ENCODE measurements around the gene BAZ1A.
"Not testable (repeated sequence)": the region's sequence is repeated elsewhere in the genome, so short reads cannot be mapped to it uniquely, and the experiment has no call there.

The BAZ1A gene

DNA sequence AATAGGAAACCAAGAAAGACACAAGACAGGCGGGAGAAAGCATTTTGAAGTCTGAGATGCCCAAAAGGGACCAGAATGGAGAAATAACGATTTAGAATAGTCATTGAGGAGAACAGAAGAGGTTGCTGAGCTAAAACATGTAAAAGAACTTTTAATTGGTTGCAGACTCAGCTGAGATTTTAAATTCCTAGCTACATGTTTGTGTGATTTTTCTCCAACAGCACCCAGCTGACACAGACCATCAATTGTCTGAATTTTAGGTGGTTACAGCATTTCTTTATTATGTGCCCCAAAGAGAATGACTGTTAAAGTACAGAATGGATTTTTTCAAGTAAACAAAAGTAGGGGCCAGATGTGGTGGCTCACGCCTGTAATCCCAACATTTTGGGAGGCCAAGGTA lies 50.3 kb downstream of the BAZ1A start:
- no peak overlapping the region for H3K4me3 ChIP-seq (ENCODE audit: insufficient read depth, low read depth, low read length)
- H3K27ac ChIP-seq (ENCODE audit: insufficient read depth, low read depth, low read length, poor library complexity, severe bottlenecking) = no peak overlapping the region
- no peaks in the 10 kb centered on the region for H3K36me3 ChIP-seq (ENCODE audit: control insufficient read depth, insufficient read depth, low read length)
- no peaks in the 10 kb centered on the region for H3K27me3 ChIP-seq (ENCODE audit: control insufficient read depth, insufficient read depth, low read length, poor library complexity, severe bottlenecking)
- no peaks in the 10 kb centered on the region for H3K4me1 ChIP-seq (ENCODE audit: control insufficient read depth, insufficient read depth, low read length)
- no peaks in the 10 kb centered on the region for H3K9me3 ChIP-seq (ENCODE audit: control insufficient read depth, low read length)
- 90 to 95% methylated on average over 3 of the region's 3 CpGs for WGBS, 2 experiments

DNA sequence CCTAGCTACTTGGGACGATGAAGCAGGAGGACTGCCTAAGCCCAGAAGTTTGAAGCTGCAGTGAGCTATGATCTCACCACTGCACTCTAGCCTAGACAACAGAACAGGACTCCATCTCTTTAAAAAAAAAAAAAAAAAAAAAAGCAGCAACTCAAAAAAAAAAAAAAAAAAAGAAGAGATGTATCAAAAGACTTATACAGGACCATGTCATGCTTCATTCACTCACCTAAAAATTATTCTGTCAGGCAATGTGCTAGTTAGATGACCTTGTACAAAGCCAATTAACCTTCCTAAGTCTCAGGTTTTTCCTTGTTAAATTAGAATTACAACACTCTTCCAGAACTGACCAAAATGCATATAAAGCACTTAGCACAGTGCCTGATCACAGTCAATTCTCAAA lies 50.9 kb downstream of the BAZ1A start:
- Histone ChIP-seq H3K4me3 (ENCODE audit: insufficient read depth, low read depth, low read length) (no peak overlapping the region), H3K9me3 (ENCODE audit: control insufficient read depth, low read length) (no peaks in the 10 kb centered on the region), H3K4me1 (ENCODE audit: control insufficient read depth, insufficient read depth, low read length) (no peaks in the 10 kb centered on the region), H3K27me3 (ENCODE audit: control insufficient read depth, insufficient read depth, low read length, poor library complexity, severe bottlenecking) (no peaks in the 10 kb centered on the region), H3K36me3 (ENCODE audit: control insufficient read depth, insufficient read depth, low read length) (no peaks in the 10 kb centered on the region), H3K27ac (ENCODE audit: insufficient read depth, low read depth, low read length, poor library complexity, severe bottlenecking) (no peak overlapping the region)
- 96% methylated on average over 1 of the region's 1 CpG for WGBS, 2 experiments

DNA sequence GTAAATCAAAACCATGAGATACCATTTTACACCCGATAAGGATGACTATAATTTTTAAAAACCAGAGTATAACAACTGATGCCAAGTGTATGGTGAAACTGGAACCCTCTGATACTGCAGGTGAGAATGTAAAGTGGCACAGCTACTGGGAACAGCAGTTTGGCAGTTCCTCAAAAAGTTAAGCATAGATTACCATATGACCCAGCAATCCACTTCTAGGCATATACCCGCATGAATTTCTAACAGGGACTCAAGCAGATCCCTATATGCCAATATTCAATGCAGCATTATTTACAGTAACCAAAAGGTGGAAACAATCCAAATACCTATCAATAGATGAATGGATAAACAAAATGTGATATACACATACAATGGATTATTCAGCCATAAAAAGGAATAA lies 57.4 kb downstream of the BAZ1A start:
- H3K27me3 ChIP-seq (ENCODE audit: control insufficient read depth, insufficient read depth, low read length, poor library complexity, severe bottlenecking) = no peaks in the 10 kb centered on the region
- H3K27ac ChIP-seq (ENCODE audit: insufficient read depth, low read depth, low read length, poor library complexity, severe bottlenecking) = no peak overlapping the region
- no peaks in the 10 kb centered on the region for H3K9me3 ChIP-seq (ENCODE audit: control insufficient read depth, low read length)
- H3K36me3 ChIP-seq (ENCODE audit: control insufficient read depth, insufficient read depth, low read length) = no peaks in the 10 kb centered on the region
- H3K4me3 ChIP-seq (ENCODE audit: insufficient read depth, low read depth, low read length) = no peak overlapping the region
- 90 to 96% methylated on average over 2 of the region's 2 CpGs for WGBS, 2 experiments
- H3K4me1 ChIP-seq (ENCODE audit: control insufficient read depth, insufficient read depth, low read length) = no peaks in the 10 kb centered on the region

DNA sequence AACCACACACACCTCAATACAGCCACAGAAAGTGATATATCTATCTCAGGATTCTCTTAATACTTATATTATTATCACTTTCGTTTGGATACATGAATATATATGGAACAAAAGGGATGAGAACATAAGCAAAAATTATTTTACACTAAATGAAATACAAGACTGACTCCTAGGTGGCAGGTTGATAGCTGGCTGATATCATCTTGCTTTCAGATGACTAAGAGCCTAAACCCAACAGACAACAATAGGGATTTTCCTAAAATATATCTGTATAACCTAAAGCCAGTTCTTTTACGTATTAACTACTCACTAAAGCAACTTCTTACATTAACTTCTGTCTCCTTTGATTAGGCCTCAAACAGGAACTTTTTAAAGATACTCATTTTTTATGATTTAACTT lies 65.1 kb downstream of the BAZ1A start:
- H3K36me3 ChIP-seq (ENCODE audit: control insufficient read depth, insufficient read depth, low read length) = no peaks in the 10 kb centered on the region
- no peak overlapping the region for H3K4me3 ChIP-seq (ENCODE audit: insufficient read depth, low read depth, low read length)
- no peaks in the 10 kb centered on the region for H3K4me1 ChIP-seq (ENCODE audit: control insufficient read depth, insufficient read depth, low read length)
- no peak overlapping the region for H3K27ac ChIP-seq (ENCODE audit: insufficient read depth, low read depth, low read length, poor library complexity, severe bottlenecking)
- 0% methylated on average over 1 of the region's 2 CpGs for WGBS, 2 experiments
- H3K9me3 ChIP-seq (ENCODE audit: control insufficient read depth, low read length) = no peaks in the 10 kb centered on the region
- no peaks in the 10 kb centered on the region for H3K27me3 ChIP-seq (ENCODE audit: control insufficient read depth, insufficient read depth, low read length, poor library complexity, severe bottlenecking)

DNA sequence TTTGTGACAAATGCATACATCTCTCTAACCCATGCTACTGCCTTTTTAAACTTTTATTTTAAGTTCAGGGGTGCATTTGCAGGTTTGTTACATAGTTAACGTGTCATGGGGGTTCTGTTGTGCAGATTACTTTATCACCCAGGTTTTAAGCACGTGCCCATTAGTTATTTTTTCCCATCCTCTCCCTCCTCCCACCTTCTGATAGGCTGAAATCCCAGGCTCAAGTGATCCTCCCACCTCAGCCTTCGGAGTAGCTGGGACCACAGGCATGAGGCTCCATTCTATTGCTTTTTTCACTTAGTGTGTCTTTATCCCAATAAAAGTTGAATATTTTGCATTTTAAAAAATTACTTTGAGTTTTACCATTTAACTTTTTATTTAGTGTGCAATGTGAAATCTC lies 68.9 kb downstream of the BAZ1A start:
- Histone ChIP-seq H3K27me3 (ENCODE audit: control insufficient read depth, insufficient read depth, low read length, poor library complexity, severe bottlenecking) (no peaks in the 10 kb centered on the region), H3K36me3 (ENCODE audit: control insufficient read depth, insufficient read depth, low read length) (no peaks in the 10 kb centered on the region), H3K4me3 (ENCODE audit: insufficient read depth, low read depth, low read length) (no peak overlapping the region), H3K4me1 (ENCODE audit: control insufficient read depth, insufficient read depth, low read length) (no peaks in the 10 kb centered on the region), H3K9me3 (ENCODE audit: control insufficient read depth, low read length) (no peaks in the 10 kb centered on the region), H3K27ac (ENCODE audit: insufficient read depth, low read depth, low read length, poor library complexity, severe bottlenecking) (no peak overlapping the region)
- 88 to 91% methylated on average over 3 of the region's 3 CpGs for WGBS, 2 experiments

- 91 to 96% methylated on average over 3 of the region's 3 CpGs for WGBS, 2 experiments
- Histone ChIP-seq H3K4me1 (ENCODE audit: control insufficient read depth, insufficient read depth, low read length) (no peaks in the 10 kb centered on the region), H3K27ac (ENCODE audit: insufficient read depth, low read depth, low read length, poor library complexity, severe bottlenecking) (no peak overlapping the region), H3K4me3 (ENCODE audit: insufficient read depth, low read depth, low read length) (no peak overlapping the region), H3K9me3 (ENCODE audit: control insufficient read depth, low read length) (no peaks in the 10 kb centered on the region), H3K27me3 (ENCODE audit: control insufficient read depth, insufficient read depth, low read length, poor library complexity, severe bottlenecking) (no peaks in the 10 kb centered on the region), H3K36me3 (ENCODE audit: control insufficient read depth, insufficient read depth, low read length) (no peaks in the 10 kb centered on the region)
These were observed 70.2 kb downstream of the BAZ1A start for GRCh38 chr14:34804933-34805332.

- not testable (repeated sequence) for H3K4me1 ChIP-seq (ENCODE audit: control insufficient read depth, insufficient read depth, low read length); H3K36me3 ChIP-seq (ENCODE audit: control insufficient read depth, insufficient read depth, low read length); H3K9me3 ChIP-seq (ENCODE audit: control insufficient read depth, low read length); H3K27me3 ChIP-seq (ENCODE audit: control insufficient read depth, insufficient read depth, low read length, poor library complexity, severe bottlenecking); H3K4me3 ChIP-seq (ENCODE audit: insufficient read depth, low read depth, low read length); H3K27ac ChIP-seq (ENCODE audit: insufficient read depth, low read depth, low read length, poor library complexity, severe bottlenecking)
- WGBS, 2 experiments = 100% methylated on average over 1 of the region's 2 CpGs; no CpG with 5 or more reads in 1 of the 2 experiments
These were observed 76.3 kb downstream of the BAZ1A start for GRCh38 chr14:34798861-34799260.

DNA sequence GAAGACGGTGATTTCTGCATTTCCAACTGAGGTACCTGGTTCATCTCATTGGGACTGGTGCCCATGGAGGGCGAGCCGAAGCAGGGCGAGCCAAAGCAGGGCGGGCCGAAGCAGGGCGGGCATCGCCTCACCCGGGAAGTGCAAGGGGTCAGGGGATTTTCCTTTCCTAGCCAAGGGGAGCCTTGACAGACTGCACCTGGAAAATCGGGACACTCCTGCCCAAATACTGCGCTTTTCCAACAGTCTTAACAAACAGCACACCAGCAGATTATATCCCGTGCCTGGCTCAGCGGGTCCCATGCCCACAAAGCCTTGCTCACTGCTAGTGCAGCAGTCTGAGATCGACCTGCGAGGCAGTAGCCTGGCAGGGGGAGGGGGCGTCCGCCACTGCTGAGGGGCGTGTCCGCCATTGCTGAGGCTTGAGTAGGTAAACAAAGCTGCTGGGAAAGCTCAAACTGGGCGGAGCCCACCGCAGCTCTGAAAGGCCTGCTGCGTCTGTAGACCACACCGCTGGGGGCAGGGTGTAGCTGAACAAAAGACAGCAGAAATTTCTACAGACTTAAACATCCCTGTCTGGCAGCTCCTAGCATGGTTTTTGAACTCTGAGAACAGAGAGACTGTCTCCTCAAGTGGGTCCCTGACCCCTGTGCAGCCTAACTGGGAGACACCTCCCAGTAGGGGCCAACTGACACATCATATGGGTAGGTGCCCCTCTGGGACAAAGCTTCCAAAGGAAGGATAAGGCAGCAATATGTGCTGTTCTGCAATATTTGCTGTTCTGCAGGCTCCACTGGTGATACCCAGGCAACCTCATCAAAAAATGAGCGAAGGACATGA lies 77.2 kb downstream of the BAZ1A start:
- Histone ChIP-seq H3K4me3 (ENCODE audit: insufficient read depth, low read depth, low read length) (no peak overlapping the region), H3K36me3 (ENCODE audit: control insufficient read depth, insufficient read depth, low read length) (no peaks in the 10 kb centered on the region), H3K27ac (ENCODE audit: insufficient read depth, low read depth, low read length, poor library complexity, severe bottlenecking) (no peak overlapping the region), H3K4me1 (ENCODE audit: control insufficient read depth, insufficient read depth, low read length) (no peaks in the 10 kb centered on the region), H3K9me3 (ENCODE audit: control insufficient read depth, low read length) (no peaks in the 10 kb centered on the region), H3K27me3 (ENCODE audit: control insufficient read depth, insufficient read depth, low read length, poor library complexity, severe bottlenecking) (no peaks in the 10 kb centered on the region)
- WGBS, 2 experiments = 95 to 96% methylated on average over 24 of the region's 24 CpGs

DNA sequence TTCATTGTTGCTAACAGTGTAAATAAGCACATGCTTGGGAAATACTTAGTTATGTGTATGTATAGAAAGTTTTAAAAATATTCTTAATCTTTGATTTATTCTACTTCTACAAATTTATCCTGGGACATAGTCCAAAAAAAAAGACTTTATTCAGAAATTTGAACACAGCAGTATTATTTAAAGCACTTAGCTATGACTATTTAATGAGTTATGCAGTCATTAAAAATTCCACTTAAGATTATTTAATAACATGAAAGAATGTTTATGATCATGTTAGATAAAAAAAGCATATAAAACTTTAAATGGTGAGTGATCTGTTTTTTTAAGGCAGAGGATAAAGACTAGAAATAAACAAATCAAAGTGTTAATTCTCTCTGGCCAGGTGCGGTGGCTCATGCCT lies 78.3 kb downstream of the BAZ1A start:
- Histone ChIP-seq H3K36me3 (ENCODE audit: control insufficient read depth, insufficient read depth, low read length) (no peaks in the 10 kb centered on the region), H3K27ac (ENCODE audit: insufficient read depth, low read depth, low read length, poor library complexity, severe bottlenecking) (no peak overlapping the region), H3K9me3 (ENCODE audit: control insufficient read depth, low read length) (no peaks in the 10 kb centered on the region), H3K27me3 (ENCODE audit: control insufficient read depth, insufficient read depth, low read length, poor library complexity, severe bottlenecking) (no peaks in the 10 kb centered on the region), H3K4me3 (ENCODE audit: insufficient read depth, low read depth, low read length) (no peak overlapping the region), H3K4me1 (ENCODE audit: control insufficient read depth, insufficient read depth, low read length) (no peaks in the 10 kb centered on the region)
- 93% methylated on average over 1 of the region's 1 CpG for WGBS, 2 experiments

DNA sequence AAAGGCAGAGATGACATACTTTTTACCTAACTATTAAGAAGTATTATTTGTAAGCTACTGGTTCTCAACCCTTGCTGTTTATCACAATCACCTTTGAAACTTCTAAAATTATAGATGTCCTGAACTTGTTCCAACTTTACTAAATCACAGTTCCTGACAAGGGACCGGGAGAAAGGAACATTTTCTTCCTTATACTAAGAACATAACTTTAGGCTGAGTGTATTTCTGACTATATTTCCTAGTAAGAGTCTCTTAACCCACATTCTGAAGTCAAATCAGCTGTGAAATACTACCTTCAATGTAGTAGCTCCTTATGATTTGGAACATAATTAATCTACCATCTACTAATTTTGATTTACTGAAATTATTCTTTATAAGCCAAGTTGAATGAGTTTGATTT lies 80.2 kb downstream of the BAZ1A start:
- 100% methylated on average over 1 of the region's 1 CpG; no CpG with 5 or more reads in 1 of the 2 experiments for WGBS, 2 experiments
- Histone ChIP-seq H3K4me1 (ENCODE audit: control insufficient read depth, insufficient read depth, low read length) (no peaks in the 10 kb centered on the region), H3K4me3 (ENCODE audit: insufficient read depth, low read depth, low read length) (no peak overlapping the region), H3K27me3 (ENCODE audit: control insufficient read depth, insufficient read depth, low read length, poor library complexity, severe bottlenecking) (no peaks in the 10 kb centered on the region), H3K27ac (ENCODE audit: insufficient read depth, low read depth, low read length, poor library complexity, severe bottlenecking) (no peak overlapping the region), H3K36me3 (ENCODE audit: control insufficient read depth, insufficient read depth, low read length) (no peaks in the 10 kb centered on the region), H3K9me3 (ENCODE audit: control insufficient read depth, low read length) (no peaks in the 10 kb centered on the region)
